LNCAP (cell line): ENCODE measurements around the gene CILP2.

Experiments
- CTCF ChIP-seq: fragments of 450-650 bp; IDR thresholded peaks from 2 replicates; pipeline ENCODE4 v1.5.1; 2017; ENCODE audit warnings: mild to moderate bottlenecking

CILP2 gene, protein sequence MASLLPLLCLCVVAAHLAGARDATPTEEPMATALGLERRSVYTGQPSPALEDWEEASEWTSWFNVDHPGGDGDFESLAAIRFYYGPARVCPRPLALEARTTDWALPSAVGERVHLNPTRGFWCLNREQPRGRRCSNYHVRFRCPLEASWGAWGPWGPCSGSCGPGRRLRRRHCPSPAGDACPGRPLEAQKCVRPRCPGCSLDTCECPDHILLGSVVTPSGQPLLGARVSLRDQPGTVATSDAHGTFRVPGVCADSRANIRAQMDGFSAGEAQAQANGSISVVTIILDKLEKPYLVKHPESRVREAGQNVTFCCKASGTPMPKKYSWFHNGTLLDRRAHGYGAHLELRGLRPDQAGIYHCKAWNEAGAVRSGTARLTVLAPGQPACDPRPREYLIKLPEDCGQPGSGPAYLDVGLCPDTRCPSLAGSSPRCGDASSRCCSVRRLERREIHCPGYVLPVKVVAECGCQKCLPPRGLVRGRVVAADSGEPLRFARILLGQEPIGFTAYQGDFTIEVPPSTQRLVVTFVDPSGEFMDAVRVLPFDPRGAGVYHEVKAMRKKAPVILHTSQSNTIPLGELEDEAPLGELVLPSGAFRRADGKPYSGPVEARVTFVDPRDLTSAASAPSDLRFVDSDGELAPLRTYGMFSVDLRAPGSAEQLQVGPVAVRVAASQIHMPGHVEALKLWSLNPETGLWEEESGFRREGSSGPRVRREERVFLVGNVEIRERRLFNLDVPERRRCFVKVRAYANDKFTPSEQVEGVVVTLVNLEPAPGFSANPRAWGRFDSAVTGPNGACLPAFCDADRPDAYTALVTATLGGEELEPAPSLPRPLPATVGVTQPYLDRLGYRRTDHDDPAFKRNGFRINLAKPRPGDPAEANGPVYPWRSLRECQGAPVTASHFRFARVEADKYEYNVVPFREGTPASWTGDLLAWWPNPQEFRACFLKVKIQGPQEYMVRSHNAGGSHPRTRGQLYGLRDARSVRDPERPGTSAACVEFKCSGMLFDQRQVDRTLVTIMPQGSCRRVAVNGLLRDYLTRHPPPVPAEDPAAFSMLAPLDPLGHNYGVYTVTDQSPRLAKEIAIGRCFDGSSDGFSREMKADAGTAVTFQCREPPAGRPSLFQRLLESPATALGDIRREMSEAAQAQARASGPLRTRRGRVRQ

GRCh38 chr19:19538061-19538784, at the start of gene CILP2:
CILP2 (plus strand) TSS chr19:19538265; CDS start chr19:19538350, 85 bp downstream.
- TF ChIP-seq CTCF: no peak

GRCh38 chr19:19488875-19489690, 49.0 kb upstream of the CILP2 start:
- TF ChIP-seq CTCF: no peak

DNA sequence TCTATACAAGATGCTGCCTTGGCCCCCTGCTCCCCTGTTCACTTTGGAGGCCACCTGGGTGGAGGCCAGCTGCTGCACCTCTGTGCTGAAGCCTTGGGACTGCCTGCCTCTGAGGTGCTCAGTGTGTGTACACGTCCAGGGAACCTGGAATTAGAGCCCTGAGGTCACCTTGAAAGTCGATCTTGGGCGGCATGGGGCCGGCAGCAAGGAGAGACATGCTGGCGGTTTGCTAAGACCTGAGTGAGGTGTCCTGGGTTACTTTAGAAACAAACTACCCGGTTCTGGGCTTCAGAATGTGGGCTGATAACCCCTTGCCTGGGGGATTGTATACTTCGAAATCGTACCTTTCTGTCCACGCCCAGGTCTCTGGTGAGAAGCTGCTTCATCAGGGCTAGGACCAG, 48.3 kb upstream of the CILP2 start:
- TF ChIP-seq CTCF: no peak

- TF ChIP-seq CTCF: peak; percentile 78
Observed at GRCh38 chr19:19490214-19490968, 47.7 kb upstream of the CILP2 start.

- TF ChIP-seq CTCF: no peak
Observed at GRCh38 chr19:19491321-19492025, 46.6 kb upstream of the CILP2 start.

DNA sequence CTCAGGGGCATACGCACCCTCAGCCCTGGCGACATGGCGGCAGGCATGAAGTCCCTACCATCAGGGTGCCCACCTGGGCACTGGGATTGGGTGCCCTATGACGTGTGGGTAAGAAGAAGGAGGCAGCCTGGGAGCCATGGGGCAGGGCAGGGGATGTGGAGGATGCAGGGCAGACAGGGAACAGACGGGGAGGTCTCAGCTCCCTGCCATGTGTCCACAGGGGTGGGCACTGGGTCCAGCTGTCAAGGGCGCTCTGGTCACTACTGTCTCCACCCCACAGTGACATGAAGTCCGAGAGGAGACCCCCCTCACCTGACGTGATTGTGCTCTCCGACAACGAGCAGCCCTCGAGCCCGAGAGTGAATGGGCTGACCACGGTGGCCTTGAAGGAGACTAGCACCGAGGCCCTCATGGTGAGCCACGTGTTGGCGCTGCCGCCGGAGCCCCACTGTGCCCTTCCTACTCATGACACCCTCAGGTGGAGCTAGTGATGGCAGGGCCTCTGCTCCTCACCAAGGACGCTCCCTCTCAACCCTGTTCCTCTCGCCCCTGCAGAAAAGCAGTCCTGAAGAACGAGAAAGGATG, 45.9 kb upstream of the CILP2 start:
- TF ChIP-seq CTCF: no peak
